OCI-LY7 (cell line): Measurements from ENCODE around the gene KLK13. TPM values are rescaled to one million over a fixed set of nuclear protein-coding genes. Genes with fewer than 3 reads are reported as not detected.

Source experiments
- Bru-seq: library from RNA; stranded (reverse); fragments of 400-500 nt; gene quantifications from one replicate; lab custom pipeline; 2021; lab: Mats Ljungman, UMichigan
- BruChase-seq, 2 experiments: library from RNA; stranded (reverse); fragments of 400-500 nt; gene quantifications; one replicate each; lab custom pipeline; 2021; lab: Mats Ljungman, UMichigan
- BruUV-seq: library from RNA; stranded (reverse); fragments of 400-500 nt; replicated peaks from 2 replicates; lab custom pipeline; 2021; lab: Mats Ljungman, UMichigan
- CTCF ChIA-PET: fragments of 300-600 bp; sonication (Branson Sonifier 250); formaldehyde crosslinking; loops from one replicate; lab custom pipeline; 2022; ENCODE audit warnings: antibody characterized with exemption; ENCODE audit not compliant: unreplicated experiment; lab: Charles Lee
- POLR2A ChIA-PET: fragments of 300-600 bp; sonication (Branson Sonifier 250); formaldehyde crosslinking; loops from one replicate; lab custom pipeline; 2022; ENCODE audit warnings: antibody characterized with exemption; lab: Charles Lee
- DNase-seq: peaks from one replicate; pipeline ENCODE4 v3.0.0-alpha.2; 2015; ENCODE audit warnings: low spot score
- H2AFZ ChIP-seq: fragments of 200-600 bp; sonication (generic), shearing (Covaris generic); 2 replicates; pipeline ENCODE4 v1.6.1; 2014; ENCODE audit warnings: mild to moderate bottlenecking, antibody characterized with exemption, low read length, moderate library complexity
- H3K27ac ChIP-seq: fragments of 200-600 bp; sonication (generic); 2 replicates; pipeline ENCODE4 v1.5.1; 2014; ENCODE audit warnings: mixed run types, low read depth, mild to moderate bottlenecking, moderate library complexity, low read length, inconsistent platforms; ENCODE audit not compliant: poor library complexity, severe bottlenecking
- H3K36me3 ChIP-seq: fragments of 200-600 bp; sonication (generic); 2 replicates; pipeline ENCODE4 v1.6.1; 2014; ENCODE audit warnings: mild to moderate bottlenecking, antibody characterized with exemption, low read length, moderate library complexity, mixed read lengths; ENCODE audit not compliant: insufficient read depth
- H3K4me1 ChIP-seq: fragments of 200-600 bp; sonication (generic); 2 replicates; pipeline ENCODE4 v1.5.1; 2014; ENCODE audit warnings: mild to moderate bottlenecking, low read length; ENCODE audit not compliant: insufficient read depth, poor library complexity, severe bottlenecking
- H3K4me2 ChIP-seq: fragments of 200-600 bp; sonication (generic); 2 replicates; pipeline ENCODE4 v1.6.1; 2014; ENCODE audit warnings: mild to moderate bottlenecking, low read length
- H3K4me3 ChIP-seq: fragments of 200-600 bp; sonication (generic); 2 replicates; pipeline ENCODE4 v1.5.1; 2014; ENCODE audit warnings: mild to moderate bottlenecking, low read depth, low read length; ENCODE audit not compliant: poor library complexity, severe bottlenecking
- H3K79me2 ChIP-seq: fragments of 200-600 bp; sonication (generic); 2 replicates; pipeline ENCODE4 v1.6.1; 2016; ENCODE audit warnings: low read depth, mild to moderate bottlenecking, low read length, moderate library complexity, mixed read lengths; ENCODE audit not compliant: insufficient read depth
- H3K9me2 ChIP-seq: fragments of 200-600 bp; sonication (generic); 2 replicates; pipeline ENCODE4 v1.6.1; 2016; ENCODE audit warnings: mild to moderate bottlenecking, low read length, mixed read lengths; ENCODE audit not compliant: insufficient read depth
- H3K9me3 ChIP-seq: fragments of 200-600 bp; sonication (generic); 2 replicates; pipeline ENCODE4 v1.6.1; 2014; ENCODE audit warnings: mild to moderate bottlenecking, mixed run types, low read length, mixed read lengths
- H4K20me1 ChIP-seq: fragments of 200-600 bp; sonication (generic); 2 replicates; pipeline ENCODE4 v1.6.1; 2014; ENCODE audit warnings: mild to moderate bottlenecking, antibody characterized with exemption, low read length, moderate library complexity, mixed read lengths; ENCODE audit not compliant: insufficient read depth
- CTCF ChIP-seq: fragments of 200-600 bp; sonication (generic); conservative IDR thresholded peaks from 2 replicates; pipeline ENCODE4 v1.5.1; 2014; ENCODE audit warnings: mild to moderate bottlenecking, antibody characterized with exemption, low read length, moderate library complexity, mixed read lengths
- EZH2phosphoT487 ChIP-seq: fragments of 200-600 bp; sonication (generic); IDR thresholded peaks from 2 replicates; pipeline ENCODE4 v1.6.1; 2018; ENCODE audit warnings: low read depth, borderline replicate concordance, mild to moderate bottlenecking, mixed run types, antibody characterized with exemption, low read length, moderate library complexity, mixed read lengths
- intact Hi-C: fragments of 100-400 bp; cut with micrococcal nuclease; formaldehyde crosslinking; loops from one replicate; pipeline ENCODE4 v1.10.0; 2022; ENCODE audit not compliant: unreplicated experiment
- long read RNA-seq: library from polyadenylated mRNA; stranded (forward); transcript quantifications from one replicate; pipeline ENCODE4 v2.0.0, GENCODE V29; 2022
- total RNA-seq, 2 experiments: library from RNA; depleted of rRNA in 1 of 2; stranded (reverse); fragments of >200 nt in 1 of 2; shearing (Covaris generic) in 1 of 2; gene quantifications; 2 replicates each; pipeline ENCODE4 v1.2.3, GENCODE V29; 2014 to 2022

The KLK13 gene, protein sequence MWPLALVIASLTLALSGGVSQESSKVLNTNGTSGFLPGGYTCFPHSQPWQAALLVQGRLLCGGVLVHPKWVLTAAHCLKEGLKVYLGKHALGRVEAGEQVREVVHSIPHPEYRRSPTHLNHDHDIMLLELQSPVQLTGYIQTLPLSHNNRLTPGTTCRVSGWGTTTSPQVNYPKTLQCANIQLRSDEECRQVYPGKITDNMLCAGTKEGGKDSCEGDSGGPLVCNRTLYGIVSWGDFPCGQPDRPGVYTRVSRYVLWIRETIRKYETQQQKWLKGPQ
- total RNA-seq (2014; rRNA removed; shearing (Covaris generic)): not detected in 2 replicates
- not detected in 2 replicates for total RNA-seq (2022)
- Bru-seq, nascent RNA: not detected
- BruChase-seq, experiment 1, labeled RNA remaining after a 6-hour chase: not detected
- percentile 10 among the genes with signal in this experiment for BruChase-seq, experiment 2, labeled RNA remaining after a 2-hour chase
- long read RNA-seq: 0 reads

DNA sequence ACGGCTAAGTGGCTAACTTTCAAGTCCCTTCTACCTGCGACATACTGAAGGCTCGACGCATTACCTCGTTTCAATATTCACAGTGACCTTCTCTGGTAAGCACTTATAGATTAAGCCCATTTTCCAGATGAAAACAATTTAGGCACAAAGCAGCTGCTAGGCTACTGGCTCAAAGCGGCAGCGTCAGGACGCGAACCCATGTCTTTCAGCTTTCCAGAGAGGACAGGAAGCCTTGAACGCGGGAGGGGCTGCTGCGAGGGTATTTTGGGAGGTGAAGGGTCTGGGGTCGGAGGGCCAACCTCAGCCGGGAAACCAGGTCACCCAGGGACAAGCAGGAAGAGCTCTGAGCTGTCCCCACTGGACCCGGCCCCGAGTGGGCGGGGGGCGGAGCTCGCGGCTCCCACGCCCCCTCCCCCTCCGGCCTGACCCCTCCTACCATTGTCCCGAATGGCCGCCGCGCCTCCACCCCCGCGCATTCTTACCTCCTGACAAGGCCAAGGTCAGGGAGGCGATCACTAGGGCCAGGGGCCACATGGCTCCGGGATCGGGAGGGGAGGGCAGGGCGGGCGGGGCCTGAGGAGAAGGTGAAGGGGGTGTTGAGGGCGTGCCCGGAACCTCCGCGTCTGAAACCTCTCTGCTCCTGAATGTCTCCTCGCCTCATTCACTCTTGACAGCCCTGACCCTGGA, at the start of gene KLK13:
TSS of gene KLK13 (minus strand) at position 559 of the 687 bp plus-strand sequence. CDS start at position 534, 25 bp downstream.
- no peak within 1 kb of the TSS for H3K27ac ChIP-seq
- POLR2A ChIA-PET: no interaction called here
- BruUV-seq: no TSS peak
- no peak within 1 kb of the TSS for H2AFZ ChIP-seq
- DNase-seq: no peak
- TF ChIP-seq CTCF: no peak
- no peak for TF ChIP-seq EZH2phosphoT487
- H3K9me3 ChIP-seq: no peaks in the 10 kb centered on the region
- CTCF ChIA-PET: no interaction called here
- H3K79me2 ChIP-seq: no peaks in the 10 kb centered on the region
- H4K20me1 ChIP-seq: no peaks in the 10 kb centered on the region
- intact Hi-C loops: no loop called here
- H3K4me3 ChIP-seq: no peak within 1 kb of the TSS
- H3K4me2 ChIP-seq: no peak within 1 kb of the TSS
- no peaks in the 10 kb centered on the region for H3K9me2 ChIP-seq
- no peaks in the 10 kb centered on the region for H3K36me3 ChIP-seq
- H3K4me1 ChIP-seq: no peaks in the 10 kb centered on the region

DNA sequence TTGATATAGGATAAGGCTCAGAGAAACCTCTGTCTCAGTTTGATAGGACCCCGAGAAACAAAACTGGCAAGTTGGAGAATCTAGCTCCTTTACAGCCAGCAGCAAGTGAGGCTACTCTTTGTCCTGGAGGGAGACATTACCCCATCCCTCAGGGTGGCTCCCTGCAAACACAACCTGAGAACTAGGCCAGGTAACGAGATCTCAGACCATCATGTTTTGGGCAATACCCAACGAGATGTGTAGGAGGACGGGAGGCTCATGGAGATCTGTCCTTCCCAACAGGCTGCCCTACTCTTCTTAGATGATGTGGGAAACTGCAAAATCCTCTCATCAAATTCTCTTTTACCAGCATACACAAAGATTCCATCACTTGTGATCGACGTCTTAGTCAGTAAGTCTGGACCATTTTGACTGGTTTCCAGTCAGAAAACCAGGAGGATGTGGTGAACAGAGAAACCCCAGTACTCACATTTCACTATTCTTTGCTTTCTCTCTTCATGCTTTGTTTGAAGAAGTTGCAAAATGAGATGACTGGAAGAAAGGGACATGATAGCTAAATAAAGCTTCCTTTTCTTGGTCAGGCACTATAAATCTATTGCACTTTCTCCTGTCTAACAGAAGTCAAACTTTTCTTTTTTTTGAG, 49.3 kb upstream of the KLK13 start:
- intact Hi-C loops: no loop called here
- H3K27ac ChIP-seq: no peak overlapping the region
- DNase-seq: no peak

More for the DNA sequence above, 49.3 kb upstream of the KLK13 start:
- no peak overlapping the region for H3K4me2 ChIP-seq
- ChIA-PET CTCF (no interaction called here), POLR2A (no interaction called here)
- no peaks in the 10 kb centered on the region for H3K36me3 ChIP-seq
- H3K9me3 ChIP-seq: no peaks in the 10 kb centered on the region
- no peak overlapping the region for H3K4me3 ChIP-seq
- no peak for TF ChIP-seq CTCF
- TF ChIP-seq EZH2phosphoT487: no peak
- no peak overlapping the region for H2AFZ ChIP-seq
- H3K9me2 ChIP-seq: no peaks in the 10 kb centered on the region
- H4K20me1 ChIP-seq: no peaks in the 10 kb centered on the region
- no TSS peak for BruUV-seq
- H3K4me1 ChIP-seq: no peaks in the 10 kb centered on the region
- H3K79me2 ChIP-seq: no peaks in the 10 kb centered on the region
